GM19099 (cell line): Measurements from ENCODE around the gene CXCR2.

Source experiments
- POLR2A ChIP-seq: IDR thresholded peaks from 3 replicates; pipeline ENCODE4 v1.6.1; 2011; ENCODE audit warnings: low read depth; ENCODE audit not compliant: insufficient read length; ENCODE audit errors: extremely low read depth

Gene CXCR2

GRCh38 chr2:218125626-218126080 is at the start of gene CXCR2:
Gene CXCR2 (plus strand): TSS chr2:218126028. CDS start chr2:218134802, 8,774 bp downstream.
- TF ChIP-seq POLR2A, result no peak

DNA sequence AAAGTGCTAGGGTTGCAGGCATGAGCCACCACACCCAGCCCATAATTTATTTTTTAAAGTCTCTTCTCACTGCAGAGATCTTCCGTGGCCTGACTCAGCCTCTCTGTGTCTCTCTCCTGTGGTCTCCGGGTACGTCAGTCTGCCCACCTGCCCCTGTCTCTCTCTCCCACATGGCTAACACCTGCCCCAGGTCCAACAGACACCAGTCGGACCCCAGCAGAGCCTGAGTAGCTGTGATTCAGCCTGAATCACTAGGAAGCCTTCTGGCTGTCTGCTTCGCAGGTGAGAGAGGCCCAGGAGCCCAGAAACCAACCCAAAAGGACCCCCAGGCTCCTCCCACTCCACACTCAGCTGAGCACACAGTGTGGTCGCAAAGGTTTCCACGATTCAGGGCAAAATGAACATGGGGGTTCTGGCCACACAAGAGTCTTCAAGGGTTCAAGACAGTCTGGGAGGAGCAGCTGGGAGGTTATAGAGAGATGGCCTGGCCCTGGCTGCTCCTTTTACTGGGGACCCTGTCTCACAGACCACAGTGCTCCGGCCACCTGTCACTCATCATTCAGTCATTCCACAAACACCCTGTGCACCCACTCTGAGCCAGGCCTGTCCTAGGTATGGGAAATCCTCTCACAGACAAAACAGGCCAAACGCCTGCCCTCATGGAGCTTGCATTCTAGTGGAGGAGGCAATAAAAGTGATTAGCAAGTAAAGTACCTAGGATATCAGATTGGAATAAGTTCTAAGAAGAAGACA is 48.2 kb upstream of the CXCR2 start:
- TF ChIP-seq POLR2A, result no peak

GRCh38 chr2:218079943-218080913 is 45.6 kb upstream of the CXCR2 start:
- no peak for TF ChIP-seq POLR2A

- TF ChIP-seq POLR2A, result no peak
Observed at GRCh38 chr2:218081063-218081462, 44.8 kb upstream of the CXCR2 start.

- TF ChIP-seq POLR2A, result no peak
Observed at GRCh38 chr2:218081695-218082094, 44.1 kb upstream of the CXCR2 start.

GRCh38 chr2:218082586-218083351 is 43.1 kb upstream of the CXCR2 start:
- TF ChIP-seq POLR2A, result no peak

DNA sequence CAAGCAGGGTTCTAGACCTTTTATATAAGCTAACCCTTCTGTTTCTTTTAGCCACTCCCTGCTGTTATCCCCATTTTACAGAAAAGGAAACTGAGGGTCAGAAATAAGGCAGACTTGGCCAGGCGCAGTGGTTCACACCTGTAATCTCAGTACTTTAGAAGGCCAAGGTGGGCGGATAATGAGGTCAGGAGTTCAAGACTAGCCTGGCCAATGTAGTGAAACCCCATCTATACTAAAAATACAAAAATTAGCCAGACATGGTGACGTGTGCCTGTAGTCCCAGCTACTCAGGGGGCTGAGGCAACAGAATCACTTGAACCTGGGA is 42.5 kb upstream of the CXCR2 start:
- TF ChIP-seq POLR2A, result no peak

DNA sequence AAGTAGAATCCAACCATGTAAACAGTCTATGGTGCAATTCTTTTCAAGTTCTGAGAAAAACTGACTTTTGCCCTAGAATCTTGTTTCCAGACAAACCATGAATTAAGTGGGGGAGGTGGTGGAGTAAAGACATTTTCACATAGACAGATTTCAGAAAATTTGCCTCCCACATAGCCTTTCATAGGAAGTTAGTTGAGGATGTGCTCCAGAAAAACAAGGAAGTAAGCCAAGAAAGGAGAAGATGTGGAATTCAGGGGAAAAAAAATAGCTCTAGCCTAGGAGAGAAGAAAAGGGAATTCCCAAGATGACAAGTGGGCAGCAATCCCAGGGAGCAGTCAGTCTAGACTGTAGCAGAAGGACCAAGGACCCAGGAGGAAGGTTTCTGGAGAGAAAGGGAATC is 39.4 kb upstream of the CXCR2 start:
- TF ChIP-seq POLR2A, result no peak

DNA sequence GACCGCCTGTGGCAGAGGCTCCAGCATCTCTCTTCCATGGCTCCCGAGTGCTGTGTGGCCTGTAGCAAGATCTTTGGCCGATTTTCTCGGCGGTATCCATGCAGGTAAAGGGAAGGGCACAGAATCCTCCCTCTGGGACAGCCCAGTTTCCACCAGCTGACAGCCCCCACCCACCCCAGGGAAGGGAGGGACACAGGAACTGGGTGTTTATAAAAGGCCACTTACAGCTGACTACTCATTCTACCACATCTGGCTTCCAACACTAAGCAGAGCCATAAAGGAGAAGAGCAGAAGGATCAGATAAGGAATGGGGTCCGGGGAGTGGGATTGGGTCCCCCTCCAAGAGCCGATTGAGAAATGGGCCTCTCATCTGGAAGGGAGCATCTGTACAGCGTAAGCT is 36.6 kb upstream of the CXCR2 start:
- TF ChIP-seq POLR2A, result no peak

GRCh38 chr2:218091746-218092145 is 34.1 kb upstream of the CXCR2 start:
- no peak for TF ChIP-seq POLR2A

DNA sequence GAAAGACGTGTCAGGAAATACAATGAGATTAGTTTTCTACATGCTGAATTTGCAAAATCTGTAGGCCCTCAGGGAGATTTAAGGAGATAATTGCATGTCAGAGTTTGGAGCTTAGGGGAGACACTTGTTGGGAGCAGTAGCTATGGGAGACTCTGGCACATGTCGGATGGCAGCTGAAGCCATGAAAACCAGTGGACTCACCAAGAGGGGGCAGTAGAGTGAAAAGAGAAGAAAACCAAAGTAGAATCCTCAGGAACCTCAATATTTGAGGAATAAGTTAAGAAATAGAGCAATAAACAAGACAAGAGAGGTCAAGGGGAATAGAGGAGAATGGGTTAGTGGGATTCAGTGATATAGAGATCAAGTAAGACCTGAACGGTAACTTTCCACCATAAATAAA is 31.9 kb upstream of the CXCR2 start:
- TF ChIP-seq POLR2A, result no peak

- TF ChIP-seq POLR2A, result no peak
Observed at GRCh38 chr2:218095853-218096252, 30.0 kb upstream of the CXCR2 start.

DNA sequence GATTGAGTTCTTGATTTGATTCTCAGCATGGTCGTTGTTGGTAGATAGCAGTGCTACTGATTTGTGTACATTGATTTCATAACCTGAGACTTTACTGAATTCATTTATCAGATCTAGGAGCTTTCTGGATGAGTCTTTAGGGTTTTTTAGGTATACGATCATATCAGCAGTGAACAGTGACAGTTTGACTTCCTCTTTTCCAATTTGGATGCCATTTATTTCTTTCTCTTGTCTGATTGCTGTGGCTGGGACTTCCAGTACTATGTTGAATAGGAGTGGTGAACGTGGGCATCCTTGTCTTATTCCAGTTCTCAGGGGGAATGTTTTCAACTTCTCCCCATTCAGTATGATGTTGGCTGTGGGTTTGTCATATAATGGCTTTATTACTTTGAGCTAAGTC is 27.9 kb upstream of the CXCR2 start:
- TF ChIP-seq POLR2A, result no peak

GRCh38 chr2:218123986-218124385 is 1.8 kb upstream of the CXCR2 start:
- no peak for TF ChIP-seq POLR2A

GRCh38 chr2:218125095-218125494 is 733 bp upstream of the CXCR2 start:
- TF ChIP-seq POLR2A, result no peak
